ENCODE measurements around the gene HBM.
"Not testable (repeated sequence)": the region's sequence is repeated elsewhere in the genome, so short reads cannot be mapped to it uniquely, and the experiment has no call there.

Gene HBM, protein sequence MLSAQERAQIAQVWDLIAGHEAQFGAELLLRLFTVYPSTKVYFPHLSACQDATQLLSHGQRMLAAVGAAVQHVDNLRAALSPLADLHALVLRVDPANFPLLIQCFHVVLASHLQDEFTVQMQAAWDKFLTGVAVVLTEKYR

DNA sequence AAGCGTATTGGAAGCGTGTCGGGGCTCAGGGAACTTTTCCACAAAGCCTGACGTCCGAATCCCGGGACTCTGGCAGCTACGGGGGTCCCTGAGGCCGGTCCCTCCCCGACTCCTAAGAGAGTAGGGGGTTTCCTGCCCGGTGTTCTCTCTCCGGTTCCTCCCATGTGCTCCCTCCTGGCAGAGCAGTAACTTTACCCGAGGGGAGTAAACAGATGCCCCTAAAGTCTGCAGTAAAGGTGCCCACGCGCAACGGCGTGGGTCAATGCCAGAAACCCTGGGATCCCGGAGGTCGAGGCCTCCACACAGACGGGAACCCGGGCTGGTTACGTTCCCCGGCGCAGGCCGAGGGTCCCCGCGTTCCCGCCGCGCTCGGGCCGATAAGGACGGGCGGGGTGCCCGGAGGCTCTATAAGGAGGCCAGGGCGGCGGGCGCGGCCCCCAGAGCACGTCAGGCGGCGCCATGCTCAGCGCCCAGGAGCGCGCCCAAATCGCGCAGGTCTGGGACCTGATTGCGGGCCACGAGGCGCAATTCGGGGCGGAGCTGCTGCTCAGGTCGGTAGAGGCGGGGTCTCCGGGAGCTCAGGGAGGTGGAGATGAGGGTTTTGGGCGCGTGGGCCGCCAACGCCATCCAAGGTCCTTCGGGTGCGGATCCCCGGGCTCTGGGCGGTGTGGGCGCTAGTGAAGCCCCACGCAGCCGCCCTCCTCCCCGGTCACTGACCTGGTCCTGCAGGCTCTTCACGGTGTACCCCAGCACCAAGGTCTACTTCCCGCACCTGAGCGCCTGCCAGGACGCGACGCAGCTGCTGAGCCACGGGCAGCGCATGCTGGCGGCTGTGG is at the start of gene HBM:
Gene HBM, plus strand, starts transcription at position 440 of the 836 bp plus-strand sequence. Its CDS starts 20 bp downstream, at position 460.
- no peak within 1 kb of the TSS for H3K9ac ChIP-seq (ENCODE audit: low read depth in 1 of 2, low read length in 2 of 2)
- no peak within 1 kb of the TSS for H3K27ac ChIP-seq (ENCODE audit: low read depth in 2 of 2, low read length in 2 of 2)
- H3K36me3 ChIP-seq (ENCODE audit: control insufficient read depth in 2 of 2, insufficient read depth in 2 of 2, low read length in 2 of 2) = no peaks in the 10 kb centered on the region
- peaks cover 0 to 2% of the 10 kb centered on the region in 2 donors for H3K4me1 ChIP-seq (ENCODE audit: control insufficient read depth in 2 of 2, insufficient read depth in 2 of 2, low read length in 2 of 2)
- H3K9me3 ChIP-seq (ENCODE audit: control insufficient read depth in 2 of 2, low read length in 2 of 2) = no peaks in the 10 kb centered on the region
- H3K4me3 ChIP-seq (ENCODE audit: low read length in 2 of 2) = peak within 1 kb of the TSS in 1 of 2 donors; percentile 7
- peaks cover 36 to 44% of the 10 kb centered on the region in 2 donors for H3K27me3 ChIP-seq (ENCODE audit: control insufficient read depth in 2 of 2, insufficient read depth in 2 of 2, low read length in 2 of 2)

DNA sequence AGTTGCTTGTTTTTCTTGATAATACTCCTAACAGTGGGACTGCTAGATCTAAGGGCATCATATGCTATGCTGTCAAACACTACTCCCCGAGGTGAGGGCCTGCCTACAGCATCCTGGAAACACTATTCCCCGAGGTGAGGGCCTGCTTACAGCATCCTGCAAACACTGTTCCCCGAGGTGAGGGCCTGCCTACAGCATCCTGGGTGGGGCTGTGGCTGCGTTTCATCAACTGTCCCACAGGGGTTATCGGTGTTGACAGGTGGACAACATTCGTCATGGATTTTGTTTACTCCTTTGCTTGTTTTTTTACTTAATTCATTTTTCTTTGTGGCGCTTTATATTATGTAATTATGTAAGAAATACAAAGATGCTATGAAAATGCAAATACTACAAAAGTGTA is 49.8 kb upstream of the HBM start:
- H3K27ac ChIP-seq (ENCODE audit: low read depth in 2 of 2, low read length in 2 of 2) = no peak overlapping the region
- H3K27me3 ChIP-seq (ENCODE audit: control insufficient read depth in 2 of 2, insufficient read depth in 2 of 2, low read length in 2 of 2) = no peaks in the 10 kb centered on the region
- H3K9ac ChIP-seq (ENCODE audit: low read depth in 1 of 2, low read length in 2 of 2) = no peak overlapping the region
- peaks cover 2 to 19% of the 10 kb centered on the region in 2 donors for H3K36me3 ChIP-seq (ENCODE audit: control insufficient read depth in 2 of 2, insufficient read depth in 2 of 2, low read length in 2 of 2)
- no peaks in the 10 kb centered on the region for H3K9me3 ChIP-seq (ENCODE audit: control insufficient read depth in 2 of 2, low read length in 2 of 2)
- H3K4me3 ChIP-seq (ENCODE audit: low read length in 2 of 2) = no peak overlapping the region
- peaks cover 3 to 6% of the 10 kb centered on the region in 2 donors for H3K4me1 ChIP-seq (ENCODE audit: control insufficient read depth in 2 of 2, insufficient read depth in 2 of 2, low read length in 2 of 2)

DNA sequence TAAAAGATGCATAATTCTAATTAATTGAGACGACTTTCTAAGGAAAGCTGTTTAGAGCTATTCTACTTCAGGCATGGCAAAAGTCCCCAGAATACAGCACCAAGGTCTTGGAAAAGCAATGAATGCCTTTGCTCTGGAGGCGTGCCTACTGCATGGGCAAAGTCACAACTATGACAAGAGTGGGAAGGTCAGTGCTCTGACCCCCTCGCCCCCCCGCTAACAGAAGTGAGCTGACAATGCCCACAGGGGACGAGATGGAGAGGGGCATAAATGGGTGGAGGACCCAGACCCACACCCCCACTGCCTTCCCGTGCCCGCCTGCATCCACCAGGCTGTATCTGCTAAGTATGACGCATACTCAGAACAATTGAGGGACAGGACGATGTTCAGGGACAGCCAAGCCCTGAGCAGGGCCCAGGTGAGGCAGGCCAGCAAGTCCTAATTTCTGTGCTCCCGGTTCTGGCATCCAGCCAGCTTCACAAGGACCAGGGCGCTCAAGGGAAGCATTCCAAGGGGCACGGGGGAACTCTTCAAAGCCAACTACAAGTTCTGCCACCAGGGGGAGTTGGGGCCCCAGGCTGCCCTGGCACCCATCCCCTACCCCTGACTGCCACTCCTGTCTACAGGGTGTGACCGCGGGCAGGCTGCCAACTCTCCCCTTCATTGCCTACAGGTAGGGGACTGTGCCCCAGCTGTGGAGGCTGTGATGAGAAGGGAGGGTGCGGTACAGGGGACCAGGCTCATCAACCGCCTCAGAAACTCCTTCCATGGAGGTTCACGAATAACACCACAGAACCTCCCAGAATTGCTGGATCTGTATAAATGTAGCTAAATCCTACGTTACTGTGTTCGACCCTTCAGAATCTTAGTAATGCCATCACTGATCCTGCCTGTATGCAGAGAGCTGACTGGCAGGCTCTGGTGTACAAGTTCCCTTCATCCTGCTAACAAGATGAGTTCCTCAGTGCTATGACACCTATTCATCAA is 48.1 kb upstream of the HBM start:
- peak overlapping the region in 1 of 2 donors; percentile 26 for H3K9ac ChIP-seq (ENCODE audit: low read depth in 1 of 2, low read length in 2 of 2)
- no peak overlapping the region for H3K27ac ChIP-seq (ENCODE audit: low read depth in 2 of 2, low read length in 2 of 2)
- H3K4me3 ChIP-seq (ENCODE audit: low read length in 2 of 2) = no peak overlapping the region
- H3K36me3 ChIP-seq (ENCODE audit: control insufficient read depth in 2 of 2, insufficient read depth in 2 of 2, low read length in 2 of 2) = peaks cover 2 to 8% of the 10 kb centered on the region in 2 donors
- peaks cover 3 to 6% of the 10 kb centered on the region in 2 donors for H3K4me1 ChIP-seq (ENCODE audit: control insufficient read depth in 2 of 2, insufficient read depth in 2 of 2, low read length in 2 of 2)
- H3K9me3 ChIP-seq (ENCODE audit: control insufficient read depth in 2 of 2, low read length in 2 of 2) = no peaks in the 10 kb centered on the region
- H3K27me3 ChIP-seq (ENCODE audit: control insufficient read depth in 2 of 2, insufficient read depth in 2 of 2, low read length in 2 of 2) = no peaks in the 10 kb centered on the region

DNA sequence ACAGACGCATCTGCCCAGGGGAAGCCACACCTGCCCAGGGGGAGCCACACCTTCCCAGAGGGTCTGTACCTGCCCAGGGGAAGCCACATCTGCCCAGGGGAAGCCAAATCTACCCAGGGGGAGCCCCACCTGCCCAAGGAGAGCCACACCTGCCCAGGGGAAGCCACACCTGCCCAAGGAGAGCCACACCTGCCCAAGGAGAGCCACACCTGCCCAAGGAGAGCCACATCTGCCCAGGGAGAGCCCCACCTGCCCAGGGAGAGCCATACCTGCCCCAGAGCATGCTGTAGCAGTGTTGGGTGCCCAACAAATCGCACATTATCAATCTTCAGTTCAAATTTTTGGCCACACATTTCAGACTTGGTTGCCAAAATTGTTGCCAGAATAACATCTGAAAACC is 46.9 kb upstream of the HBM start:
- Histone ChIP-seq H3K36me3 (ENCODE audit: control insufficient read depth in 2 of 2, insufficient read depth in 2 of 2, low read length in 2 of 2) (peaks cover 0 to 7% of the 10 kb centered on the region in 2 donors), H3K4me3 (ENCODE audit: low read length in 2 of 2) (no peak overlapping the region), H3K27ac (ENCODE audit: low read depth in 2 of 2, low read length in 2 of 2) (no peak overlapping the region)

DNA sequence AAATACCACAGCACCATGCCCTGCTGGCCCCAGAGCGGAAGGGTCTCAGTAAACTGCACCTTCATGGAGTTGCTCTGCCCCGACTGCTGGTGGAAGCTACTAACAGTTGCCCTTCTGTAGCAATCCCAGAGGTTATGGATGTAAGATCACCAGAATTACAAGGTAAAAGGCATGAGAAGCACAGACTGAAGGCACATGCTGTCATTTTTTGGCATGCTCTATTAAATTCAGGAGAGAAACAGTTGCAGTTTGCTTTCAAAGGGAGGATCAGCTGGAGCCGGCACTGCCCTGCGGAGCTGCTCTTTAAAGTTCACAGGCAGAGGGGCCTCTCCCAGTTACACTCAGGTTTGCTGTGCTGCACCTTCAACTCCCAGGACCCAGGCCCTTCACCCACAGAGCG is 46.5 kb upstream of the HBM start:
- no peak overlapping the region for H3K9ac ChIP-seq (ENCODE audit: low read depth in 1 of 2, low read length in 2 of 2)
- no peak overlapping the region for H3K4me3 ChIP-seq (ENCODE audit: low read length in 2 of 2)
- H3K27ac ChIP-seq (ENCODE audit: low read depth in 2 of 2, low read length in 2 of 2) = no peak overlapping the region
- H3K4me1 ChIP-seq (ENCODE audit: control insufficient read depth in 2 of 2, insufficient read depth in 2 of 2, low read length in 2 of 2) = peaks cover 3 to 6% of the 10 kb centered on the region in 2 donors
- peaks cover 0 to 5% of the 10 kb centered on the region in 2 donors for H3K36me3 ChIP-seq (ENCODE audit: control insufficient read depth in 2 of 2, insufficient read depth in 2 of 2, low read length in 2 of 2)
- H3K9me3 ChIP-seq (ENCODE audit: control insufficient read depth in 2 of 2, low read length in 2 of 2) = no peaks in the 10 kb centered on the region
- H3K27me3 ChIP-seq (ENCODE audit: control insufficient read depth in 2 of 2, insufficient read depth in 2 of 2, low read length in 2 of 2) = no peaks in the 10 kb centered on the region

More for the DNA sequence above, 46.9 kb upstream of the HBM start:
- Histone ChIP-seq H3K9ac (ENCODE audit: low read depth in 1 of 2, low read length in 2 of 2) (no peak overlapping the region), H3K4me1 (ENCODE audit: control insufficient read depth in 2 of 2, insufficient read depth in 2 of 2, low read length in 2 of 2) (peaks cover 3 to 6% of the 10 kb centered on the region in 2 donors), H3K27me3 (ENCODE audit: control insufficient read depth in 2 of 2, insufficient read depth in 2 of 2, low read length in 2 of 2) (no peaks in the 10 kb centered on the region), H3K9me3 (ENCODE audit: control insufficient read depth in 2 of 2, low read length in 2 of 2) (no peaks in the 10 kb centered on the region)

DNA sequence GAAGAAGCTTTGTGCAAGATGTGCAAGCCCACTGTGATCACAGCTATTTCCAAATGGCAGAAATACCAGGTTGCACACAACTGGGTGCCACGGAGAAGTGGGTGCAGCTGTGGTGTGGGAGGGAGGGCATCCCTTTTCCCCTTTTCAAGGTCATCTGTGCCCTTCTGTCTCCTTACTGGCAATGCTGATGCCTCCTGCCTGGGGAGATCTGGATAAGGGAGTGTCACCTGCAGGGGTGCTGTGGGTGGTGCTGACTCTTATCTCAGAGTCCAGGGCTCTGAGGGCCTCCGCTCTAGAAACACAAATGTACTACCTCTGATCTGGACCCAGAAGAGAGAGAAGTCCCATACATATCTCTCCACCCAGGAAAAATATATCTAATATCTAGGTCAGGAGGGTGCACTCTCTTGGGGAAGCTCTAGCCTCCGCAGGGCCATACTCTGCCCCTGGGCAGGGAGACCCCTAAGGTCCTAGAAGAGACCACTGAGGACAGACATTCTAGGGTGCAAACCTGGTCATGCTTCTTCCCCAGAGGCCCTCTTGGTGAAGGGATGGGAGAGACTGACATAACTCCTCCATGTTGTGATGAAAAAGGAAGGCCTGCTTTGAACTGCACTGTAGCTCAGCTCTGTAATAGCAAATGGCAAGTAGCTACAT is 45.8 kb upstream of the HBM start:
- no peak overlapping the region for H3K4me3 ChIP-seq (ENCODE audit: low read length in 2 of 2)
- H3K4me1 ChIP-seq (ENCODE audit: control insufficient read depth in 2 of 2, insufficient read depth in 2 of 2, low read length in 2 of 2) = peaks cover 3 to 6% of the 10 kb centered on the region in 2 donors
- H3K9me3 ChIP-seq (ENCODE audit: control insufficient read depth in 2 of 2, low read length in 2 of 2) = no peaks in the 10 kb centered on the region
- no peaks in the 10 kb centered on the region for H3K27me3 ChIP-seq (ENCODE audit: control insufficient read depth in 2 of 2, insufficient read depth in 2 of 2, low read length in 2 of 2)
- H3K9ac ChIP-seq (ENCODE audit: low read depth in 1 of 2, low read length in 2 of 2) = no peak overlapping the region
- H3K27ac ChIP-seq (ENCODE audit: low read depth in 2 of 2, low read length in 2 of 2) = no peak overlapping the region
- H3K36me3 ChIP-seq (ENCODE audit: control insufficient read depth in 2 of 2, insufficient read depth in 2 of 2, low read length in 2 of 2) = peaks cover 0 to 2% of the 10 kb centered on the region in 2 donors

DNA sequence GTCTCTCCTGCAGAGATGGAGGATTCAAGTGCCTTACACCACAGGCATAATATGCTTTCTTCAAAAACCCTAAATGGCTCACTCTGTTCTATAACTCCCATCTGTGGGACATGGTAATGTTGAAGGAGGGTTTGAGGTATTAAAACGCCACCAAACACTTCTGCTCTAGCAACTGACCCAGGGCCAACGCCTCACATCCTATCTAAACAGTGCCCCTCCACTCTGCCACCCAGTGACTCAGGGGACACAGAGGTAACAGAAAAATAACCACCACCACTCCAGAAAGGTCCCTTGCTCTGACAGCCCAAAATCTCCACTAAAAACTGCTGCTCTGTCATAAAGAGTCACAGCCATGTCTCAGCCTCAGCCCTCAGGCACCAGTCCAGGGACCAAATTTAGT is 45.0 kb upstream of the HBM start:
- no peaks in the 10 kb centered on the region for H3K27me3 ChIP-seq (ENCODE audit: control insufficient read depth in 2 of 2, insufficient read depth in 2 of 2, low read length in 2 of 2)
- no peak overlapping the region for H3K9ac ChIP-seq (ENCODE audit: low read depth in 1 of 2, low read length in 2 of 2)
- no peaks in the 10 kb centered on the region for H3K36me3 ChIP-seq (ENCODE audit: control insufficient read depth in 2 of 2, insufficient read depth in 2 of 2, low read length in 2 of 2)

DNA sequence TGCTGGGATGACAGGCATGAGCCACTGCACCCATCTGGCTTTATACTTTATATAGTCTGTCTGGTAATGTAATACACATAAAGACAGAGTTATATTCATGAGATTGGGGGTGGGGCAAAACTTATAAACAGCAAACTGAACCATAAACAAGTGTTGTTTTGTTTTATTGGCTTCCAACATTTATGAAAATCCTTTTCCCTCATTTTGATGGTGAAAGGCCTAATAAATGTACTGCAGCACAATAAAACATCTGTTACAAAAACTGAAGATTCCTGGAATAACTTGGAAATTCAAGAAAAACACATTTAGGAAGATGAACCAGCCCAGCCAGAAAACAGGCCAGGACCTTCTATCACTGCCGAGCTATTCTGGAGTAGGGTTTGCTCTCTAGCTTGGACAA is 43.4 kb upstream of the HBM start:
- no peak overlapping the region for H3K27ac ChIP-seq (ENCODE audit: low read depth in 2 of 2, low read length in 2 of 2)
- H3K9me3 ChIP-seq (ENCODE audit: control insufficient read depth in 2 of 2, low read length in 2 of 2) = no peaks in the 10 kb centered on the region
- H3K4me3 ChIP-seq (ENCODE audit: low read length in 2 of 2) = no peak overlapping the region
- no peaks in the 10 kb centered on the region for H3K27me3 ChIP-seq (ENCODE audit: control insufficient read depth in 2 of 2, insufficient read depth in 2 of 2, low read length in 2 of 2)
- peaks cover 3 to 6% of the 10 kb centered on the region in 2 donors for H3K4me1 ChIP-seq (ENCODE audit: control insufficient read depth in 2 of 2, insufficient read depth in 2 of 2, low read length in 2 of 2)
- H3K9ac ChIP-seq (ENCODE audit: low read depth in 1 of 2, low read length in 2 of 2) = no peak overlapping the region
- H3K36me3 ChIP-seq (ENCODE audit: control insufficient read depth in 2 of 2, insufficient read depth in 2 of 2, low read length in 2 of 2) = no peaks in the 10 kb centered on the region

More for the DNA sequence above, 45.0 kb upstream of the HBM start:
- no peaks in the 10 kb centered on the region for H3K9me3 ChIP-seq (ENCODE audit: control insufficient read depth in 2 of 2, low read length in 2 of 2)
- H3K27ac ChIP-seq (ENCODE audit: low read depth in 2 of 2, low read length in 2 of 2) = no peak overlapping the region
- no peak overlapping the region for H3K4me3 ChIP-seq (ENCODE audit: low read length in 2 of 2)
- peaks cover 3 to 6% of the 10 kb centered on the region in 2 donors for H3K4me1 ChIP-seq (ENCODE audit: control insufficient read depth in 2 of 2, insufficient read depth in 2 of 2, low read length in 2 of 2)

DNA sequence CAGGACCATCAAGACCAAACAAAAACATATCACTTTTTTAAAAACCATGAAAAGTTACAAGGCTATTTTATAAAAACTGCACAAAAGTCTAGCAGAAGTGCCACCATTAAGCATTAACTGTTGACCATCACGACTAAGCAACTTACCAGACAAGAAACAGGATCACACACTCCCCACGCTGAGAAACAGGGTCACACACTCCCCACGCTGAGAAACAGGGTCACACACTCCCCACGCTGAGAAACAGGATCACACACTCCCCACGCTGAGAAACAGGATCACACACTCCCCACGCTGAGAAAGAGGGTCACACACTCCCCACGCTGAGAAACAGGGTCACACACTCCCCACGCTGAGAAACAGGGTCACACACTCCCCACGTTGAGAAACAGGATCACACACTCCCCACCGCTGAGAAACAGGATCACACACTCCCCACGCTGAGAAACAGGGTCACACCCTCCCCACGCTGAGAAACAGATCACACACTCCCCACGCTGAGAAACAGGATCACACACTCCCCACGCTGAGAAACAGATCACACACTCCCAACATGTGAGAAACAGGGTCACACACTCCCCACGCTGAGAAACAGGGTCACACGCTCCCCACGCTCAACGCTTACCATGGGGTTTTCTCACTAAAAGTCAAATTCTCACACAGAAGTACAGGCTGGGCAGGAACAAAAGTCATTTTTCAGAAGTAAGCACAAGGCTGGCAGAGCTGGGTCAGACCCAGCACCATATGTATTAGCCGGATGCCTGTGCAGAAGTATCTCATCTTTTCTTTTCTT is 42.0 kb upstream of the HBM start:
- not testable (repeated sequence) for H3K36me3 ChIP-seq (ENCODE audit: control insufficient read depth in 2 of 2, insufficient read depth in 2 of 2, low read length in 2 of 2); H3K27ac ChIP-seq (ENCODE audit: low read depth in 2 of 2, low read length in 2 of 2); H3K9me3 ChIP-seq (ENCODE audit: control insufficient read depth in 2 of 2, low read length in 2 of 2); H3K27me3 ChIP-seq (ENCODE audit: control insufficient read depth in 2 of 2, insufficient read depth in 2 of 2, low read length in 2 of 2); H3K4me3 ChIP-seq (ENCODE audit: low read length in 2 of 2); H3K4me1 ChIP-seq (ENCODE audit: control insufficient read depth in 2 of 2, insufficient read depth in 2 of 2, low read length in 2 of 2); H3K9ac ChIP-seq (ENCODE audit: low read depth in 1 of 2, low read length in 2 of 2)
